HL-60/S4 treated with retinoic acid at 250 ng/mL for 4 days and 3 days (cell line): ENCODE measurements around the gene ADAMTS19.

Experiments used
- in situ Hi-C: fragments of 300-500 bp; cut with MboI; formaldehyde crosslinking; loops from 2 replicates; pipeline ENCODE4 v1.7.0; 2022; ENCODE audit warnings: low sequenced_read_pairs

ADAMTS19 gene

GRCh38 chr5:129474544-129474943 lies 14.4 kb downstream of the ADAMTS19 start:
- in situ Hi-C loops: no loop called here

GRCh38 chr5:129476751-129477150 lies 16.7 kb downstream of the ADAMTS19 start:
- in situ Hi-C loops: no loop called here

GRCh38 chr5:129477532-129477931 lies 17.4 kb downstream of the ADAMTS19 start:
- in situ Hi-C loops: no loop called here

GRCh38 chr5:129481161-129481560 lies 21.1 kb downstream of the ADAMTS19 start:
- in situ Hi-C loops: no loop called here

GRCh38 chr5:129496421-129496820 lies 36.3 kb downstream of the ADAMTS19 start:
- in situ Hi-C loops: no loop called here

GRCh38 chr5:129496864-129497595 lies 36.9 kb downstream of the ADAMTS19 start:
- in situ Hi-C loops: no loop called here

- in situ Hi-C loops: no loop called here
These were observed 39.2 kb downstream of the ADAMTS19 start for GRCh38 chr5:129499208-129499852.

GRCh38 chr5:129500101-129500500 lies 40.0 kb downstream of the ADAMTS19 start:
- in situ Hi-C loops: no loop called here

- in situ Hi-C loops: no loop called here
These were observed 46.0 kb downstream of the ADAMTS19 start for GRCh38 chr5:129506086-129506485.

GRCh38 chr5:129506950-129507349 lies 46.9 kb downstream of the ADAMTS19 start:
- in situ Hi-C loops: no loop called here

GRCh38 chr5:129507527-129507926 lies 47.4 kb downstream of the ADAMTS19 start:
- in situ Hi-C loops: no loop called here

- in situ Hi-C loops: no loop called here
These were observed 48.5 kb downstream of the ADAMTS19 start for GRCh38 chr5:129508606-129509005.

GRCh38 chr5:129509363-129509975 lies 49.4 kb downstream of the ADAMTS19 start:
- in situ Hi-C loops: no loop called here

GRCh38 chr5:129511291-129511690 lies 51.2 kb downstream of the ADAMTS19 start:
- in situ Hi-C loops: no loop called here

- in situ Hi-C loops: no loop called here
These were observed 81.0 kb downstream of the ADAMTS19 start for GRCh38 chr5:129541051-129541450.

- in situ Hi-C loops: no loop called here
These were observed 81.7 kb downstream of the ADAMTS19 start for GRCh38 chr5:129541648-129542251.

- in situ Hi-C loops: no loop called here
These were observed 87.0 kb downstream of the ADAMTS19 start for GRCh38 chr5:129547137-129547536.

GRCh38 chr5:129554134-129554904 lies 94.2 kb downstream of the ADAMTS19 start:
- in situ Hi-C loops: no loop called here

- in situ Hi-C loops: no loop called here
These were observed 103.5 kb downstream of the ADAMTS19 start for GRCh38 chr5:129563585-129563984.

GRCh38 chr5:129569295-129569694 lies 109.2 kb downstream of the ADAMTS19 start:
- in situ Hi-C loops: no loop called here

GRCh38 chr5:129572060-129572459 lies 112.0 kb downstream of the ADAMTS19 start:
- in situ Hi-C loops: no loop called here
